GM12878 (cell line): Measurements from ENCODE around the gene HSD17B11. TPM values are rescaled to one million over a fixed set of nuclear protein-coding genes. Genes with fewer than 3 reads are reported as not detected.

Source experiments
- CEBPB ChIP-seq, 2 experiments: fragments of 150-350 bp in 1 of 2; IDR thresholded peaks; 2 replicates each; pipeline ENCODE4 v1.6.1; 2012 to 2014; ENCODE audit warnings: low read depth in 2 of 2, low read length in 2 of 2, borderline replicate concordance in 1 of 2, inconsistent platforms in 1 of 2
- CUX1 ChIP-seq: IDR thresholded peaks from 2 replicates; pipeline ENCODE4 v1.6.1; 2012; ENCODE audit warnings: improper control_type of control experiment, low read depth, low read length; ENCODE audit not compliant: insufficient replicate concordance
- HDAC2 ChIP-seq: fragments of 200-600 bp; sonication (generic); IDR thresholded peaks from 2 replicates; pipeline ENCODE4 v1.6.1; 2017
- HDGF ChIP-seq: fragments of 450-650 bp; IDR thresholded peaks from 2 replicates; pipeline ENCODE4 v1.6.1; 2016; ENCODE audit warnings: antibody characterized with exemption
- HSF1 ChIP-seq: fragments of 150-350 bp; IDR thresholded peaks from 2 replicates; pipeline ENCODE4 v1.6.1; 2014; ENCODE audit warnings: mild to moderate bottlenecking, low read depth, low read length
- IRF5 ChIP-seq: fragments of 450-650 bp; IDR thresholded peaks from 2 replicates; pipeline ENCODE4 v1.6.1; 2017; ENCODE audit warnings: borderline replicate concordance
- MLLT1 ChIP-seq: fragments of 450-650 bp; IDR thresholded peaks from 2 replicates; pipeline ENCODE4 v1.6.1; 2016; ENCODE audit warnings: mild to moderate bottlenecking
- MTA2 ChIP-seq: fragments of 450-650 bp; IDR thresholded peaks from 2 replicates; pipeline ENCODE4 v1.6.1; 2016; ENCODE audit warnings: low read depth, mild to moderate bottlenecking, moderate library complexity
- NR2C1 ChIP-seq: fragments of 450-650 bp; IDR thresholded peaks from 2 replicates; pipeline ENCODE4 v1.6.1; 2017; ENCODE audit warnings: antibody characterized with exemption, mild to moderate bottlenecking, moderate library complexity
- NR2F1 ChIP-seq: fragments of 450-650 bp; conservative IDR thresholded peaks from 2 replicates; pipeline ENCODE4 v1.6.1; 2017; ENCODE audit warnings: mild to moderate bottlenecking
- REST ChIP-seq: IDR thresholded peaks from 2 replicates; pipeline ENCODE4 v1.6.1; 2012; ENCODE audit warnings: mild to moderate bottlenecking, low read depth, low read length
- USF2 ChIP-seq: IDR thresholded peaks from 2 replicates; pipeline ENCODE4 v1.6.1; 2011; ENCODE audit warnings: low read depth, low read length, improper control_type of control experiment, borderline replicate concordance
- ZNF622 ChIP-seq: fragments of 450-650 bp; IDR thresholded peaks from 2 replicates; pipeline ENCODE4 v1.6.1; 2017; ENCODE audit warnings: mild to moderate bottlenecking, inconsistent platforms
- polyA plus RNA-seq, 11 experiments: library from polyadenylated mRNA; depleted of rRNA in 4 of 11; unstranded in 6 of 11; stranded (reverse) in 5 of 11; fragments of >200 nt; fragmentation: Nextera tagmentation in 4 of 11; fragmentation: Illumina TruSeq in 1 of 11; extraction: Ambion mirVana in 4 of 11; extraction: Trizol in 1 of 11; gene quantifications; 1 replicate in 1 of 11; 2 replicates in 10 of 11; pipeline versions ENCODE4 v1.2.1 to v1.2.3, GENCODE V29; 2011 to 2016; ENCODE audit warnings: inconsistent platforms in 2 of 11, missing spikeins in 2 of 11, low read depth in 1 of 11
- total RNA-seq, 4 experiments: library from RNA; depleted of rRNA in 3 of 4; stranded (reverse); fragments of >200 nt in 3 of 4; fragmentation: Illumina TruSeq in 1 of 4; extraction: Trizol in 1 of 4; gene quantifications; 2 replicates each; pipeline versions ENCODE4 v1.2.1 to v1.2.3, GENCODE V29; 2013 to 2021

Gene HSD17B11
- total and polyA plus RNA-seq, 10 of the 15 experiments (the other 5 are each of a cell fraction or from before 2014, with no cell fraction given) = 10.3 to 29.5 (median 17.7) TPM

GRCh38 chr4:87390891-87391575 is at the start of gene HSD17B11 (continued):
- TF ChIP-seq CUX1 = no peak
- TF ChIP-seq NR2C1 = no peak
- peak; percentile 60; the same call in 1 of the 2 replicates for TF ChIP-seq MLLT1
- TF ChIP-seq CEBPB (IDR thresholded peaks at IDR 0.05; ENCODE audit: borderline replicate concordance in 1 of 2, low read depth in 2 of 2, low read length in 2 of 2) = peak in 1 of 2 experiments; percentile 79; a peak in 1 of 4 replicates
- TF ChIP-seq NR2F1 = no peak
- peak; percentile 31; the same call in 1 of the 2 replicates for TF ChIP-seq MTA2
- no peak for TF ChIP-seq ZNF622
- TF ChIP-seq USF2 = no peak
- no peak for TF ChIP-seq REST
- TF ChIP-seq HSF1 = no peak
- no peak for TF ChIP-seq HDGF
- no peak for TF ChIP-seq HDAC2
- TF ChIP-seq IRF5 = no peak
